ENCODE measurements around the gene PIK3R6. TPM values are rescaled to one million over a fixed set of nuclear protein-coding genes. Genes with fewer than 3 reads are reported as not detected.

PIK3R6 gene
- total RNA-seq: 0.78 TPM
- long read RNA-seq, partial matches to known transcripts: 0 of 1 reads
- long read RNA-seq, other reads (novel, unspliced or antisense): 0 of 1 reads

DNA sequence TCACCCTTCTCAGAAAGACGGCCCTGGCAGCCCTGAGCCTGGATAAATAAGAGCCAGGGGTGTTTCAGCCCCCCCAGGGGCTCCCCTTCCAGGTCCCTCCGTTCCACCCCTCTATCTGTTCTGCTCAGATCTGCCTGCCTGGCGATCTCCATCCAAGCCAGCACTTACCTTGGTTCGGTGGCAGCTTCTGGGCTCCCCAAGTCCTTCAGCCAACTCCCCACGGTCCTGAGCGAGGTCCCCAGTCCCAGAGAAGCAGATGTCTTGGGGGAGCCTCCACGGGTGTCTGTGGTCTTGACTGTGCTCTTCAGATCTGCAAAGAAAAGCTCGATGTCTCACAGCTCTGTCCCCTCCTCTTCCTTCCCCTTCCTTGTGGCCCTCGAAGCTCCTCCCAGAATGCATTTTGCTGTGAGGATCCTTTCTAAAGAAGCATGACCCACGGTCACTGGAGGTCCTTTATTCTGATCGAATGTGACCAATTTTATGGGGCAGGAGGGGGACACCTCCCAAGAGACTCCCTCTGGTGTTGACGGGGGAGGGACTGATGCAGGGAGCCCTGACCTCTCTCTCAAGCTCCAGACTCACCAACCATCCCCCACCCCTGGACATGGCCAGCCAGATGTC, at the start of gene PIK3R6:
PIK3R6 (minus strand) TSS at position 314 of the 621 bp plus-strand sequence. CDS start 17,880 bp downstream, outside the sequence.
- ATAC-seq (no peak), DNase-seq (ENCODE audit: missing footprints) (no peak)
- intact Hi-C loops (cut with DNase I): no loop called here

GRCh38 chr17:8916466-8916865, 49.0 kb upstream of the PIK3R6 start:
- DNase-seq (ENCODE audit: missing footprints) (no peak), ATAC-seq (peak; percentile 54)

GRCh38 chr17:8914554-8914953, 47.1 kb upstream of the PIK3R6 start:
- ATAC-seq (no peak), DNase-seq (ENCODE audit: missing footprints) (no peak)
- intact Hi-C loops (cut with DNase I): no loop called here

More at GRCh38 chr17:8916466-8916865, 49.0 kb upstream of the PIK3R6 start:
- intact Hi-C loops (cut with DNase I): no loop called here

GRCh38 chr17:8913879-8914278, 46.4 kb upstream of the PIK3R6 start:
- intact Hi-C loops (cut with DNase I): no loop called here
- DNase-seq (ENCODE audit: missing footprints) (no peak), ATAC-seq (no peak)

DNA sequence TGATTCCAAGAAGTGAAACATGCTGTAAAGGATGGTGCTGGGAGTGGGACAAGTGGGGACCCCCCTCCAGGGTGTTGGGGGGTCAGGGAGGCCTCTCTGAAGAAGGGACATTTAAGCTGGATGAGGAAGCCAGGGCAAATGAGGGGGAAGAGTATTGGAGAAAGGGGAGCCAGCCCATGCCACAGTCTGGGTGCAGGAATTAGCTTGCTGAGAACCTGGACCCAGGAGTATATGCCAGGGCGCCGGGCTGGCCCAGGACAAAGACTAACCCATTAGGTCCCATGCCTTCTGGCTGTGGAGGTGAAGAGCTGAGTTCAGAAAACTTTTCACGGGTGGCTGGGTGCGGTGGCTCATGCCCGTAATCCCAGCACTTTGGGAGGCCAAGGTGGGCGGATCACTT, 45.6 kb upstream of the PIK3R6 start:
- no peak for ATAC-seq
- intact Hi-C loops (cut with DNase I): no loop called here
- DNase-seq (ENCODE audit: missing footprints): no peak

DNA sequence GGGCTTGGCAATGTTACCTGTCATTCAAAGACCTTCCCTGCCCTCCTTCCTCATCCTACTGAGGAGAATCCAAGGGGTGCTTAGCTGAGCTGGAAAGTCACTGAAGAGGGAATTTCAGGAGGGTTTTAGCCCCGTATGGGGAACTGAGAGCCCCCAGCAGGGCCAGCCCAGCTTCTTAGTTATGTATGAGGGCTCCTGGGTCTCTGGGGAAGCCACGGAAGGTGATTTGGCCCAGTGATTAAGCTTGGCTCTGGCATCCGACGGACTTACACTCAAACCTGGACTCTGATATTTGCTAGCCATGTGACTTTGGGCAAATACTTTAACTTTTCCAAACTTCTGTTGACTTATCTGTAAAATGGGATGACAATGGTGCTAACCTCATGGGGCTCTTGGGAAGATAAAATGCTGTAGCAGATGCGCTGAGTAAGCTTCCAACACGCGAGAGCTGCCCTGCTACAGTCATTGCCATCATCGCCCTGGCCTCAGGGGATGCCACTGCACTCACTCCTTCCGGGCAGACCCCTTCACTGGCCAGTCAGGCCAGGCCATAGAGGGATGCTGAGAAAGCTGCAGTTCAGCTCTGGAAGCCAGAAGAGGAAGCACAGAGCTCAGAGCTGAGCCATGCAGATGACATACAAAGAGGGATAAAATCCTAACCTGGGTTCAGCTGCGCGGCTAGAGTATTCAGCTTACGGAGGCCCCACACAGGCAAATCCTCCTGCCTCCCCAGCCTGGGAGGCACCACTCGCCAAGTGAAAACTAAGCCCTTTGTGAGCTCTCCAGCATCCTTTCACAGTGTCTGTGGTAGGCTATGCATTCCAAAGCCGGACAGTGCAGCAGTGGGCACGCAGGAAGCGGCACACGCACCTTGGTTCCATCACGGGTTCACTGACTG, 44.9 kb upstream of the PIK3R6 start:
- ATAC-seq (no peak), DNase-seq (ENCODE audit: missing footprints) (no peak)
- intact Hi-C loops (cut with DNase I): no loop called here

DNA sequence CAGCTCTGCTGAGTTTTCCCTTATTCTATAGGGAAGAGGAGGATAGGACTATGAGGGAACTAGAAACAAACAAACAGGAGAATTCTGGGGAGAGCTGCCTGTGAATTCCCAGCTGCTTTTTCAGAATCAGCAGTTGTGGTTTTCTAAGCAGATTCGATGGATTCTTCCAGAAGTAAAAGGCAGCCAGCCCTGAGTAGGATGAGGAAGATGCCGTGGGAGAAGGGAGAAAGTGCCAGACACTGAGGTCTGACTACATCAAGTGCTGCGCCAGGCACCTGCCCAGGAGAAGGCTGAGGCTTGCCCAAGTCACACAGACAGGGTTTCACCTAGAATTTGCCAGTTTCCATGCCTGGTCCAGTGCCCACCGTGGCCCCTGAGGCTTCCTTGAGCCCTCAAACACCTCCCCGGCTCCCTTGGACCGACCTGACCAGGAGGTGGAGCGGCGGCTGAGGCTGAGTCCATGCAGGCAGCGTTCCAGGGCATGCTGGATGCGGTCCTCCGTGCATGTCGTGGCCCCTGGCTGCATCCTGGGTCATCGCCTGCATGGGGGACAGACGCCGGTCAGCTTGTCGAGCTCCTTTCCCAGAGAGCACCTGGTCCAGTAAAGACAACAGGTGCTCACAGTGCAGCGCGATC, 43.6 kb upstream of the PIK3R6 start:
- intact Hi-C loops (cut with DNase I): no loop called here
- DNase-seq (ENCODE audit: missing footprints) (no peak), ATAC-seq (no peak)

DNA sequence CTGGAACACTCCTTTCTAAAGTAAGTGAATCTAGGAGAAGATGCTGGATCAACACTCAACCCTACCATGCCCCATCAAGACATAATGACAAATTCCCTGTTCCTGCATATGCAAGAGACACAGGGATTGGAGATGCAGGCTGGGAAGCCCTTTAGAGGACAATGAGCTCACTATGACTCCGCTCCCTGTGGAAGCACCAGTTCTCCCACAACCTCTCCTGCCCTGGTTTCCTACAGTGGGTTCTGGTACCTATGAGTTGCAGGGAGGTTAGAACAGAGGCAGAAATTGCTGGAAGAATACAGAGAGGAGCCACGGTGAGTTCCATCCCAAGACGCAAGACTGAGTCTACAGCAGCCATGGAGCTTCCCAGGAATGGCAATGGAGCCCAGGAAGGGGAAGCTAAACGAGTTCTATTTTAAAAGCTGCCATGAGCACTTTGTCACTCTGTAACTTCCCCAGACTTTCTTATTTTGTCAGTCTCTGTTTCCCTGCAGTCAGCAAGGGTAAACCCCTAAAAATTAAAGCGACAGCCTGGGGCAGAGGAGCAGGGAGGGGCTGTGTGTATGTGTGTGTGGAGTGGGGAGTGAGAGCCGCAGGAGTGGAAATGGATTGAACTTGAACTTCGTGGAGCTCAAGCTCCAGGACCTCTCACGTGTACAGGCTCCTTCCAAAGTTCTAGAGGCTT, 42.3 kb upstream of the PIK3R6 start:
- DNase-seq (ENCODE audit: missing footprints) (no peak), ATAC-seq (peak; percentile 55)
- intact Hi-C loops (cut with DNase I): no loop called here

GRCh38 chr17:8905331-8905730, 37.9 kb upstream of the PIK3R6 start:
- intact Hi-C loops (cut with DNase I): no loop called here
- DNase-seq (ENCODE audit: missing footprints) (no peak), ATAC-seq (no peak)

DNA sequence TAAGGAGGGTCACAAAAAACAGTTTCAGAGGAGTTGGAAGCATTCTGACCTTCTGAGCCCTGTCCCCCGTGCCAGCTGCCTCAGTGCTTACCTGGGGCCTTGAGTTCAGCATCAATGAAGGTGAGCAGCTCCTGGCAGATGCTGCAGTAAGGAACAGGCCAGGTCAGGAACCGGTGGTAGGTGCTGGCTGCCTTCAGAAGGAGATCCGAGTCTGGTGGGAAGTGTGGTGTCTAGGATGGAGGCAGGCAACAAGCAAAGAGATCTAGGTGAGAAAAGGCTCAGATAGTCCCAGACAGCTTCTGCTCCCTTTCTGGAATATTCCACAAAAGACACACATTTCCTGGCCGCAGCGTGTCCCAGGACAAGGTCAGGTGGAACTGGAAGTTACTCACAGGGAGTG, 37.2 kb upstream of the PIK3R6 start:
- no peak for ATAC-seq
- intact Hi-C loops (cut with DNase I): no loop called here
- no peak for DNase-seq (ENCODE audit: missing footprints)

GRCh38 chr17:8904201-8904600, 36.7 kb upstream of the PIK3R6 start:
- intact Hi-C loops (cut with DNase I): no loop called here
- DNase-seq (ENCODE audit: missing footprints): no peak
- no peak for ATAC-seq

GRCh38 chr17:8900626-8901585, 33.4 kb upstream of the PIK3R6 start:
- DNase-seq (ENCODE audit: missing footprints) (no peak), ATAC-seq (no peak)
- intact Hi-C loops (cut with DNase I): no loop called here

DNA sequence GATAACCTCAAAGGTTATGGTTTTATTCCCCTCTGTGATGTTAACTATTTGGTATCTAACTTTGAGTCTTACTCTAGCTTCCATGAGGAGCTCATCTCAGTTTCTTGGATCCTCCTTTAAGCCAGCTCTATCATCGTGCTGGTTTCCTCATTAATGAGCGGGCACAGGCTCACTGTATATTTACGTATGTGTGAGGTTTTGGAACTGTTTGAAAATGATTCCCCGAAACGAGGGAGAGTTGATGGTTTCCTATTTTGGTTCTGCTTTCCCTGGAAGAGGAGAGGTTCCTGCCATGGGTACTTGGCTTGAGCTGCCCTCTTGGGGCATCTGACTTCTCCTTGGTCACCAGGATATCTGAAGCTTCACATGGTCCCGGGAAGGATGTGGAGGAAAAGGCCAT, 32.7 kb upstream of the PIK3R6 start:
- ATAC-seq: no peak
- no peak for DNase-seq (ENCODE audit: missing footprints)
- intact Hi-C loops (cut with DNase I): no loop called here

GRCh38 chr17:8898636-8899035, 31.2 kb upstream of the PIK3R6 start:
- DNase-seq (ENCODE audit: missing footprints) (no peak), ATAC-seq (no peak)
- intact Hi-C loops (cut with DNase I): loop anchor here (5.0 kb wide), 1 partner anchor 146 kb away; no protein-coding TSS in a partner anchor

DNA sequence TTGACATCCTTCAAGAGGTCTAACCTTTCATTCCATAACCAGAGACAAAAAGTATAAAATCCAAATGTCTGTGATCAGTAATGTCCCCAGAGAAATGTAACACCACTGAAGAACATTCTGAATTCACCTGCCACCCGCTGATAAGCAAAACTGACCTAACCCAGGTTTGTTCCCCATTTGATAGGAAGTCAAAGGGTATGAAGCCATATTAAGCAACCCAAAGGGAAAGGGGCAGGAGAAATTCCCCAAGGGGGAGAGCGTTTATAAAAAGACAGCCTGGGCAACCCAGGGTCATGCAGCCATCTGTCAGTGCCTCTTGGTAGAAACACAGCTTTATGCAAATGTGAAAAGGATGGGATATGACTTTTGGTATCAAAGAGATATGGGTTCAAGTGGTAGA, 30.7 kb upstream of the PIK3R6 start:
- DNase-seq (ENCODE audit: missing footprints): no peak
- intact Hi-C loops (cut with DNase I): loop anchor here (5.0 kb wide), 1 partner anchor 146 kb away; no protein-coding TSS in a partner anchor
- ATAC-seq: no peak

DNA sequence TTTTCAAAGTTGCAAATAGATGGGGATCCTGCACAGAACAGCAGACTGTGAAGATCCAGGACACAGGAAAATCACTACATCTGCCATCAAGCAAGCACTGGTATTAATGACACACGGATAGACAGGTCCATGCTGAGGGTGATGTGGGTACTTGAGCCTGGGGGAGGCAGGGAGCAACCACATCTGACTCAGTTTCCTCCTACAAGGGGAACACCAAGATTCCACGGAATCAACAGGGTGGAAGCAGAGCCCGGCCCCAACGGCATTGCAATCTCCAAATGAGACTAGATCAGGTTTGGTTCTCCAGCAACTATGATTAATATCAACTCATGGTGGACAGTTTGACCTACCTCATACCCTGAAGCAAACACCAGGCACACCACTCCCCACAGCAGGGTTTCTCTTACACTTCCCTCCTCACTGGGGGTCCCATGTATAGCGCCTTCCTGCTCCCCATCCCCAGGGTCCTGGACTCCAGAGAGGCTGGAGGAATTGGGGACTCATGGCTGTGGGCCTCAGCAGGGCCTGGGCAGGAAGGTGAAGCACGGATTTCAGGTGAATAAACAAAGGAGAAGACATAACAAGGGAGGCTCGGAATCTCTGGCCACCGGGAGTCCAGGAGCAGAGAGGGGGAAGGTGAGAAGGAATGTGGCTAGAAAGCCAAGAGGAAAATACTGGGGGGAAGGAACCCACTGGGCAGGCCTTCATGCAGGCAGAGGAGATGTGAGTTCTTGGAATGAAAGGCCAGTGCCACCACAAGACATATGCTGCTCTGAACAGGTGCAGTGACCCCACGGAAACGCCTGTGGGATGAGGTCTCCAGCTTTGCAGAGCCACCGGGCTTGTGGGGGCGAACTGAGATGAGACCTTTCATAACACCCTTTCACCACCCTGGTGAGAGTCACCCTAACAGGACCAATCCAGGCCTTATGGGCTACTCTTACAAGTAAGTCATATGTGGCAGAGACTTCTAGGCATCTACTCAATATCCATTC, 29.5 kb upstream of the PIK3R6 start:
- DNase-seq (ENCODE audit: missing footprints): no peak
- ATAC-seq: no peak
- intact Hi-C loops (cut with DNase I): loop anchor here (5.0 kb wide), 1 partner anchor 145 kb away; no protein-coding TSS in a partner anchor

DNA sequence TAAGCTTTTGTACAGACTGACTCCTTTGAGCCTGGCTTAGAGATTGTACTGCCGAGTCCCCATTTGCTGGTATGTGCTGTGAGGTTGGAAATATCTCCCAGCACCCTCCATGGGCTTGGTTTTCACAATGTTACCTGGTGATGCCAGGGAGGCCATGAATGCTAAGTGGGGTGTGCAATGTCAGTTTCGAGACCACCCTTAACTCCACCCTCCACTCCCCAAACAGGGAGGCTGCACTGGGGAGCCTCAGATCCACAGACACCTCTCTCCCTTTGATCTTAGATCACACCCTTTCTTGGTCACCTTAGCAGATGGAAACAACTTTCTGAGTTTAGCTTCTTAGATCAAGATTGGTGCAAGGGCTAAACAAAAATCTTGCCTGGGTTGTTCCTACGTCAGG, 28.6 kb upstream of the PIK3R6 start:
- intact Hi-C loops (cut with DNase I): loop anchor here (5.0 kb wide), 1 partner anchor 144 kb away; no protein-coding TSS in a partner anchor
- ATAC-seq (no peak), DNase-seq (ENCODE audit: missing footprints) (no peak)
